ENCODE data around the gene RPS8.
"Not testable (repeated sequence)": the region's sequence is repeated elsewhere in the genome, so short reads cannot be mapped to it uniquely, and the experiment has no call there.

- not testable (repeated sequence) for TF ChIP-seq CTCF (IDR thresholded peaks at IDR 0.05; ENCODE audit: insufficient read depth, low read depth, low read length); EZH2 (IDR thresholded peaks at IDR 0.05; ENCODE audit: insufficient read depth, low read length)
These were observed 8.9 kb upstream of the RPS8 start for GRCh38 chr1:44766421-44766820.

All from astrocyte (in vitro differentiated cells and primary cell).